Fibroblast of the aortic adventitia (primary cell): ENCODE results near the gene GREB1L. TPM values are rescaled to one million over a fixed set of nuclear protein-coding genes. Genes with fewer than 3 reads are reported as not detected.
"Not testable (repeated sequence)": the region's sequence is repeated elsewhere in the genome, so short reads cannot be mapped to it uniquely, and the experiment has no call there.

Experiments used
- DNase-seq: peaks from one replicate; pipeline ENCODE4 v3.0.0-alpha.2; 2010; ENCODE audit warnings: low read depth
- H3K4me3 ChIP-seq: 2 replicates; pipeline ENCODE4 v1.5.1; 2011; ENCODE audit warnings: low read depth, mild to moderate bottlenecking, control low read depth, low read length, moderate library complexity
- CTCF ChIP-seq: IDR thresholded peaks from 2 replicates; pipeline ENCODE4 v1.5.1; 2011; ENCODE audit warnings: mild to moderate bottlenecking, low read length, control low read depth, inconsistent platforms; ENCODE audit not compliant: insufficient read depth
- total RNA-seq: library from RNA; depleted of rRNA; stranded (reverse); fragments of >200 nt; gene quantifications from 2 replicates; pipeline ENCODE4 v1.2.3, GENCODE V29; 2012; ENCODE audit warnings: low replicate concordance

Gene GREB1L
- total RNA-seq, 1 donor, result 1.9 TPM

DNA sequence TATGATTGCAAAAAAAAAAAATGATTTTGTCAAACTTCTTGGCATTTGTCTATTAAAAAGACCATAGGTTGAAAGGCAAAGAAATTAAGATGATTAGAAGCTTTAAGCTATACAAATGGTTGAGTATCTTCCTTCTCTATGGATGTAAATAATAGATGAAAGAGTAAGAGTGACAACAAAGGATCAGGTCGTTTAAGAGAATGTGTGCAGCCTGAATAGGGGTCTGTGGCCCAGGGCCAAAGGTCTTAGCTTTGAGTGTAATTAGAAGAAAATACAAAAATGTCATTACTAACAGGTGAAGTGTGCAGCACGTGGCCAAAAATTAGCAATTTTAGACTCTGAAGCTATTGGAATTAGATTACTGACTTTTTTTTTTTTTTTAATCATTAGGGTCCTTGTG lies 122.4 kb downstream of the GREB1L start:
- DNase-seq, result no peak
- no peak overlapping the region for H3K4me3 ChIP-seq
- no peak for TF ChIP-seq CTCF

- no peak for TF ChIP-seq CTCF
- DNase-seq, result no peak
- no peak overlapping the region for H3K4me3 ChIP-seq
Observed at GRCh38 chr18:21366896-21367295, 124.9 kb downstream of the GREB1L start.

DNA sequence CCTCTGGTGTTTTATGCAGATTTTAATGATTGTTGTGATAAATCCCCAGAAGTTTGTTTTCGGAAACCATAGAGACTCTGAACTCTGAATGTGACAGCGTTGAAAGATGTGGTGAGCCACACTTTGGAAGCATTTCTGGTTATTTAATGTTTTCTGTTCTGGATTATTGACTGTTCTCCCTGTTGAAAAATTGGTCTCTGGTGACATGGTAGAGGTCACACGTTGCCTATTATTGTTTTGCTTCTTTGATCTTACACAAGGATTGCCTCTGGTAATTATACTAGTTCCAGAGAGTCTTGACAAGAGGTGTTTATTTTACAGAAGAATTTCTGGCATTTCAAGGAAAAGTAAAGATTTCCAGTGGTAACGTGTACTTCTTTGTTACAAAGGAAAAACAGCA lies 127.1 kb downstream of the GREB1L start:
- H3K4me3 ChIP-seq, result no peak overlapping the region
- no peak for DNase-seq
- no peak for TF ChIP-seq CTCF

- H3K4me3 ChIP-seq, DNase-seq: not testable (repeated sequence)
Observed at GRCh38 chr18:21369597-21369996, 127.6 kb downstream of the GREB1L start.

GRCh38 chr18:21383031-21383430 lies 141.0 kb downstream of the GREB1L start:
- no peak overlapping the region for H3K4me3 ChIP-seq
- TF ChIP-seq CTCF, result no peak
- DNase-seq, result no peak

- TF ChIP-seq CTCF, result no peak
- DNase-seq, result no peak
Observed at GRCh38 chr18:21386523-21387240, 144.7 kb downstream of the GREB1L start.

DNA sequence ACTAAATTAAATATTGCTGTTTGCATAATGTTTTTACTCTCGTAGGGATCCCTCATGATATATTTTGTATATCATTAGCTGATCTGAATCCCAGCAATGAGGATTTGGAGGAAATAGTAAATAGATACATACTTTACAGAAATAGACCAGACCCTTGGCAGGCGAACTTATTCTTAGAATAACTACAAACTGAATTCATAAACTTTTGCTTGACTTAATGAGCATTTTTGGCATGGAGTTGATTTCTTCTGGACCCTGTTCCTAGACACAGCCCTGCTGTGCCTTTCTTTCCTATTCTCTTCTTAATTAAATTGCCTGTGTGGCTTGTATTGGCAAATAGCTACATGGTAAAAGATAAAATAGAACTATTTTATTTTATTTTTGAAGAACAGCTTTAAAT lies 145.9 kb downstream of the GREB1L start:
- no peak for TF ChIP-seq CTCF
- DNase-seq, result no peak
- no peak overlapping the region for H3K4me3 ChIP-seq

More at GRCh38 chr18:21386523-21387240, 144.7 kb downstream of the GREB1L start:
- no peak overlapping the region for H3K4me3 ChIP-seq
